Measurements from ENCODE around the gene LMOD3. TPM values are rescaled to one million over a fixed set of nuclear protein-coding genes. Genes with fewer than 3 reads are reported as not detected.

Gene LMOD3
- total RNA-seq, 2 experiments from 2014 or later, result not detected

DNA sequence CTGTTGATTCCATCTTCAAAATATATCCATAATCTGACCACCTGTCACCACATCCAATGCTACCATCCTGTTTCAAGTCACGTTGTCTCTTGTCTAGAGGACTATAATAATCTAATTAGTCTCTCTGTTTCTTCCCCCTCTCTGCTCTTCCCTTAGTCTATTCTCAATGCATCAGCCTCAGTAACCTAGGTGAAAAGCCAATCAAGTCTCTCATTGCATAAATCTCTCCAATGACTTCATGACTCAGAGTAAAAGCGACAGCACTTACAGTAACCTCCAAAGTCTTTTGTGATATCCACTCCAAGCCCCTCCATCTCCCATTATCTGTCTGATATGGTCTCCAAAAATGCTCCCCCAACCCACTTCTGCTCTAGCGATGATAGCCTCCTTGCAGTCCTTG lies 49.5 kb downstream of the LMOD3 start:
- CTCF ChIA-PET, result no interaction called here
- peaks cover 43% of the 10 kb centered on the region for H3K4me1 Mint-ChIP-seq
- H3K27ac Mint-ChIP-seq, result peak overlapping the region; percentile 1
- DNase-seq, result no peak
- H3K4me3 Mint-ChIP-seq, result no peak overlapping the region
- H3K9me3 Mint-ChIP-seq, result no peaks in the 10 kb centered on the region
- peaks cover 49% of the 10 kb centered on the region for H3K36me3 Mint-ChIP-seq (ENCODE audit: low read depth)
- H3K27me3 Mint-ChIP-seq, result no peaks in the 10 kb centered on the region
- POLR2A ChIA-PET, result no interaction called here

GRCh38 chr3:69066121-69066520 lies 56.3 kb downstream of the LMOD3 start:
- H3K9me3 Mint-ChIP-seq, result peaks cover 3% of the 10 kb centered on the region
- DNase-seq, result no peak
- CTCF ChIA-PET, result interaction anchor here (0.8 to 1.1 kb wide), 2 partner anchors 9 to 14 kb away, joined by 3 read pairs; partner anchors contain the start of gene TMF1
- POLR2A ChIA-PET, result interaction anchor here (5.0 to 11.3 kb wide), 3 partner anchors 11 to 22 kb away, joined by 55 to 305 read pairs (median 72); partner anchors contain the start of genes ARL6IP5, TMF1 and UBA3
- no peak overlapping the region for H3K4me3 Mint-ChIP-seq
- peak overlapping the region; percentile 70 for H3K27ac Mint-ChIP-seq
- no peaks in the 10 kb centered on the region for H3K27me3 Mint-ChIP-seq
- peaks cover 54% of the 10 kb centered on the region for H3K4me1 Mint-ChIP-seq
- H3K36me3 Mint-ChIP-seq (ENCODE audit: low read depth), result peaks cover 49% of the 10 kb centered on the region

DNA sequence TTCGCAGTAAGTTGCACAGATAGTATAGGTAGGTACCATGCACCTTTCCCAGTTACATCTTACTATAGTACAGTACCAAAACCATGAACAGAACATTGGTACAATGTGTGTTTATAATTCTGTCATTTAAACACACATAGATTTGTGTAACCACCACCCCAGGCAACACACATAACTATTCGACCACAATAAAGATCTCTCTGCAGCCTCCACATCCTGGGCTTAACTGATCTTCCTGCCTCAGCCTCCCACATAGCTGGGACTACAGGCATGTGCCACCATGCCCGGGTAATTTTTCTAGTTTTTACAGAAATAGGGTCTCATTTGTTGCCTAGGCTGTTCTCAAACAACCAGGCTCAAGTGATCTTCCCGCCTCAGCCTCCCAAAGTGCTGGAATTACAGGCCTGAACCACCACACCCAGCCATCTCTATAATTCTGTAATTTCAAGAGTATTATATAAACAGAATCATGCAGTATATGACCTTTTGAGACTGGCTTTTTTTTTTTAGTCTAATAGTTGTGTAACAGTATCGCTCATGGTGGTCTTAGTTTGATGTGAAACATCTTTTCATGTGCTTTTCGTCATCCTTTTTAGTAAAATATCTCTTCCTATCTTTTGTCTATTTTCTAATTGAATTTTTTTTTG lies 57.0 kb downstream of the LMOD3 start:
- Mint-ChIP-seq H3K27me3 (no peaks in the 10 kb centered on the region), H3K36me3 (ENCODE audit: low read depth) (peaks cover 49% of the 10 kb centered on the region), H3K4me3 (no peak overlapping the region), H3K27ac (peak overlapping the region; percentile 70), H3K9me3 (peaks cover 8% of the 10 kb centered on the region), H3K4me1 (peaks cover 53% of the 10 kb centered on the region)
- CTCF ChIA-PET, result interaction anchor here (0.8 to 2.3 kb wide), 4 partner anchors 10 to 20 kb away, joined by 3 to 17 read pairs (median 10); partner anchors contain the start of genes ARL6IP5 and TMF1
- DNase-seq, result peak; percentile 42
- POLR2A ChIA-PET, result interaction anchor here (1.0 to 11.3 kb wide), 6 partner anchors 12 to 56 kb away, joined by 3 to 305 read pairs (median 30); partner anchors contain the start of genes ARL6IP5, TMF1 and UBA3

DNA sequence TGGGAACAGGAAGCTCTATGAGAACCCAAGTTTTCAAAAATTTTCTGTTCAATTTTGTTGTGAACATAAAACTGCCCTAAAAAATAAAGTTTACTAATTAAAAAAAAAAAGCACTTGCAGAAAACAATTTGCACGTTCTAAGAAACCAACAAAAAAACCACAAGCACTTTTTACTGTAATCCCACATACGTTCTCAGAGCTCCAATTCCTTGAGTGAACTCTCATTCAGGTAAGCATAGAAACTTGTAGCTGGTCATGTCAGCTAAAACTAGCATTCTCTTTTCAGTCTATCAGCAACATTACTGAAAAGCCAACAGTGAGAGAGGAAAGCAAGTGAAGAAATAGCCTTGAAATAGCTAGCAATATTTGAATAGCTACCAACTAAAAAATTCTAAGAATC lies 58.8 kb downstream of the LMOD3 start:
- CTCF ChIA-PET, result interaction anchor here (0.9 to 2.3 kb wide), 9 partner anchors 12 to 243 kb away, joined by 3 to 17 read pairs (median 4); partner anchors contain the start of genes ARL6IP5, EOGT and TMF1
- Mint-ChIP-seq H3K4me1 (peaks cover 63% of the 10 kb centered on the region), H3K27ac (peak overlapping the region; percentile 70), H3K27me3 (no peaks in the 10 kb centered on the region), H3K9me3 (peaks cover 8% of the 10 kb centered on the region), H3K36me3 (ENCODE audit: low read depth) (peaks cover 60% of the 10 kb centered on the region), H3K4me3 (peak overlapping the region; percentile 40)
- no peak for DNase-seq
- POLR2A ChIA-PET, result interaction anchor here (0.8 to 11.3 kb wide), 7 partner anchors 11 to 136 kb away, joined by 3 to 305 read pairs (median 7); partner anchors contain the start of genes ARL6IP5, EOGT, TMF1 and UBA3

DNA sequence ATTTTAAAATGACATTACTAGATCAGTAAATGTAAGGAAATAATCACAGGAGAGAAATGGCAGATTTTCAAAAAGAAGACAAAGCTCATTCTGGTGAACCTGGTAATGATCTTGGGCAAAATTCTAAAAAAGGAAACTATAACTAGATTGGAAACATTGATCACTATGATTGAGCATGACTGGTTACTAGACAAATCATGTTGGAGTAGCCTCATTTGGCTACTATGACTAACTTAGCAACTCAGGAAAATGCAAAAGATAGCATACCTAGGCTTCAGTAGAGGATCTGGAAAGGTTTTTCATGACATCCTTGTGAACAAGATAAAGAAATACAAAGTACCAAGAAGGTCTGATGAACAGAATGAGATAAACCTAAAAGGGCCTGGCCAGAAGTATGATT lies 62.7 kb downstream of the LMOD3 start:
- Mint-ChIP-seq H3K27ac (peak overlapping the region; percentile 94), H3K27me3 (no peaks in the 10 kb centered on the region), H3K9me3 (peaks cover 8% of the 10 kb centered on the region), H3K4me1 (peaks cover 64% of the 10 kb centered on the region), H3K36me3 (ENCODE audit: low read depth) (peaks cover 79% of the 10 kb centered on the region), H3K4me3 (no peak overlapping the region)
- DNase-seq, result no peak
- ChIA-PET CTCF (interaction anchor here (0.7 to 1.5 kb wide), 2 partner anchors 25 to 32 kb away, joined by 3 read pairs; partner anchors contain the start of gene ARL6IP5), POLR2A (interaction anchor here (1.2 to 11.3 kb wide), 6 partner anchors 8 to 1406 kb away, joined by 3 to 305 read pairs (median 8); partner anchors contain the start of genes ARL6IP5, TMF1 and UBA3)

GRCh38 chr3:69058947-69059224 lies 63.5 kb downstream of the LMOD3 start:
- Mint-ChIP-seq H3K27me3 (no peaks in the 10 kb centered on the region), H3K4me1 (peaks cover 56% of the 10 kb centered on the region), H3K4me3 (no peak overlapping the region), H3K27ac (peak overlapping the region; percentile 94), H3K9me3 (peaks cover 8% of the 10 kb centered on the region), H3K36me3 (ENCODE audit: low read depth) (peaks cover 79% of the 10 kb centered on the region)
- ChIA-PET CTCF (interaction anchor here (1.1 to 1.5 kb wide), 3 partner anchors 26 to 36 kb away, joined by 3 read pairs; partner anchors contain the start of gene ARL6IP5), POLR2A (interaction anchor here (0.9 to 11.3 kb wide), 7 partner anchors 7 to 141 kb away, joined by 3 to 305 read pairs (median 4); partner anchors contain the start of genes ARL6IP5, TMF1 and UBA3)
- no peak for DNase-seq

GRCh38 chr3:69058180-69058946 lies 64.0 kb downstream of the LMOD3 start:
- Mint-ChIP-seq H3K4me1 (peaks cover 52% of the 10 kb centered on the region), H3K9me3 (peaks cover 8% of the 10 kb centered on the region), H3K36me3 (ENCODE audit: low read depth) (peaks cover 80% of the 10 kb centered on the region), H3K27ac (peak overlapping the region; percentile 94), H3K27me3 (no peaks in the 10 kb centered on the region), H3K4me3 (peak overlapping the region; percentile 16)
- POLR2A ChIA-PET, result interaction anchor here (0.7 to 11.3 kb wide), 6 partner anchors 10 to 142 kb away, joined by 3 to 305 read pairs (median 4); partner anchors contain the start of genes ARL6IP5 and UBA3
- peak; percentile 31 for DNase-seq
- CTCF ChIA-PET, result interaction anchor here (1.1 to 1.5 kb wide), 3 partner anchors 26 to 36 kb away, joined by 3 read pairs; partner anchors contain the start of gene ARL6IP5

Other genes starting within 250 kb of the LMOD3 start
- gene TAFA4, start 190.0 kb downstream of the LMOD3 start, total RNA-seq, result not detected
- gene EOGT, start 108.9 kb downstream of the LMOD3 start, total RNA-seq, result 10 to 100 TPM; 12.9 to 13.7 TPM
- 10 to 100 TPM; 57.4 to 58.0 TPM for gene TMF1, start 70.3 kb downstream of the LMOD3 start, total RNA-seq
- gene UBA3, start 42.2 kb downstream of the LMOD3 start, total RNA-seq, result 10 to 100 TPM; 93.1 to 96.9 TPM
- 100 to 1,000 TPM; 179 to 182 TPM for gene ARL6IP5, start 37.7 kb downstream of the LMOD3 start, total RNA-seq

Data from activated CD4-positive, alpha-beta memory T cell treated with anti-CD3 and anti-CD28 coated beads, Interleukin-2, amount 10 ng/mL, durations not matched to agents 7 days and 5 days (primary cell).